Peyer's patch (tissue), 4 donors: ENCODE data around the gene BLOC1S2. TPM values are rescaled to one million over a fixed set of nuclear protein-coding genes. Genes with fewer than 3 reads are reported as not detected.
"Not testable (repeated sequence)": the region's sequence is repeated elsewhere in the genome, so short reads cannot be mapped to it uniquely, and the experiment has no call there.

Experiments
- DNase-seq, 3 donors: peaks; one replicate each; pipeline ENCODE4 v3.0.0-alpha.2; 2017 to 2019
- H3K27ac ChIP-seq, 4 donors: fragments of 200-600 bp; sonication (generic); one replicate each; pipeline ENCODE4 v1.5.1; 2016 to 2019
- H3K27me3 ChIP-seq, 2 donors: fragments of 200-600 bp; sonication (generic); one replicate each; pipeline ENCODE4 v1.5.1; 2019
- H3K36me3 ChIP-seq, 3 donors: fragments of 200-600 bp; sonication (generic); one replicate each; pipeline ENCODE4 v1.5.1; 2016 to 2019
- H3K4me1 ChIP-seq, 4 donors: fragments of 200-600 bp; sonication (generic); one replicate each; pipeline ENCODE4 v1.5.1; 2016 to 2019
- H3K4me3 ChIP-seq, 4 donors: fragments of 200-600 bp; sonication (generic); 1 replicate in 3 of 4; 2 replicates in 1 of 4; pipeline ENCODE4 v1.5.1; 2016 to 2019; ENCODE audit warnings: mild to moderate bottlenecking in 1 of 4
- H3K9me3 ChIP-seq, 4 donors: fragments of 200-600 bp; sonication (generic); one replicate each; pipeline ENCODE4 v1.5.1; 2016 to 2019; ENCODE audit warnings: mild to moderate bottlenecking in 1 of 4
- CTCF ChIP-seq, 6 experiments: fragments of 450-650 bp in 4 of 6; fragments of 200-600 bp in 2 of 6; sonication (generic) in 1 of 6; IDR thresholded peaks; one replicate each; pipeline ENCODE4 v1.5.1; 2017 to 2019; ENCODE audit warnings: antibody characterized with exemption in 6 of 6, mild to moderate bottlenecking in 3 of 6, moderate library complexity in 1 of 6
- POLR2A ChIP-seq, 2 donors: fragments of 450-650 bp; IDR thresholded peaks; one replicate each; pipeline ENCODE4 v1.5.1; 2017; ENCODE audit warnings: antibody characterized with exemption in 2 of 2, mild to moderate bottlenecking in 2 of 2, moderate library complexity in 2 of 2
- total RNA-seq, 4 donors: library from RNA; depleted of rRNA; stranded (reverse); fragments of >200 nt; gene quantifications; one replicate each; pipeline ENCODE4 v1.1.0, GENCODE V29; 2016

The BLOC1S2 gene
- total RNA-seq, 4 donors from 2014 or later: 7.5 to 17.9 (median 14.9) TPM

GRCh38 chr10:100288196-100288595, 1.7 kb upstream of the BLOC1S2 start:
- Histone ChIP-seq H3K9me3 (no peaks in the 10 kb centered on the region), H3K27me3 (no peaks in the 10 kb centered on the region), H3K4me3 (no peak overlapping the region), H3K4me1 (peaks cover 0 to 18% (median 5%) of the 10 kb centered on the region in 4 donors), H3K36me3 (no peaks in the 10 kb centered on the region), H3K27ac (no peak overlapping the region)
- no peak for DNase-seq
- no peak for TF ChIP-seq CTCF (IDR thresholded peaks at IDR 0.05)
- no peak for TF ChIP-seq POLR2A (IDR thresholded peaks at IDR 0.05)

GRCh38 chr10:100287756-100288155, 1.3 kb upstream of the BLOC1S2 start:
- H3K4me1 ChIP-seq: peaks cover 0 to 18% (median 5%) of the 10 kb centered on the region in 4 donors
- TF ChIP-seq CTCF (IDR thresholded peaks at IDR 0.05) (no peak), POLR2A (IDR thresholded peaks at IDR 0.05) (no peak)
- H3K4me3 ChIP-seq: no peak overlapping the region
- H3K27ac ChIP-seq: no peak overlapping the region
- H3K36me3 ChIP-seq: no peaks in the 10 kb centered on the region
- no peaks in the 10 kb centered on the region for H3K27me3 ChIP-seq
- no peaks in the 10 kb centered on the region for H3K9me3 ChIP-seq
- no peak for DNase-seq

- Histone ChIP-seq H3K27ac (peak overlapping the region; percentile 28 to 90 (median 79)), H3K4me3 (peak overlapping the region in 2 of 4 donors; percentile 83 to 90), H3K4me1 (peaks cover 0 to 18% (median 5%) of the 10 kb centered on the region in 4 donors)
- H3K27me3 ChIP-seq, DNase-seq, H3K36me3 ChIP-seq, H3K9me3 ChIP-seq: not testable (repeated sequence)
Measured at GRCh38 chr10:100285326-100285725, 1.2 kb downstream of the BLOC1S2 start.

- no peaks in the 10 kb centered on the region for H3K27me3 ChIP-seq
- H3K27ac ChIP-seq: no peak overlapping the region
- DNase-seq: no peak
- TF ChIP-seq POLR2A (IDR thresholded peaks at IDR 0.05): no peak
- no peak for TF ChIP-seq CTCF (IDR thresholded peaks at IDR 0.05)
- H3K4me1 ChIP-seq: peaks cover 0 to 18% (median 5%) of the 10 kb centered on the region in 4 donors
- no peaks in the 10 kb centered on the region for H3K9me3 ChIP-seq
- peaks cover 0 to 21% (median 0%) of the 10 kb centered on the region in 3 donors for H3K36me3 ChIP-seq
- H3K4me3 ChIP-seq: no peak overlapping the region
Measured at GRCh38 chr10:100282907-100283306, 3.6 kb downstream of the BLOC1S2 start.

GRCh38 chr10:100276971-100277370, 9.5 kb downstream of the BLOC1S2 start:
- not testable (repeated sequence) for DNase-seq, H3K4me3 ChIP-seq, H3K9me3 ChIP-seq, H3K27ac ChIP-seq, H3K27me3 ChIP-seq, H3K4me1 ChIP-seq
- peaks cover 0 to 21% (median 0%) of the 10 kb centered on the region in 3 donors for H3K36me3 ChIP-seq

GRCh38 chr10:100267239-100268104, 19.0 kb downstream of the BLOC1S2 start, which contains the start of gene CWF19L1:
Gene CWF19L1, minus strand, starts transcription at chr10:100267638. Its CDS starts 45 bp downstream, at chr10:100267593.
- Histone ChIP-seq H3K27ac (peak within 1 kb of the TSS; percentile 67 to 81 (median 80)), H3K9me3 (no peaks in the 10 kb centered on the region), H3K4me1 (peaks cover 0 to 13% (median 5%) of the 10 kb centered on the region in 4 donors), H3K4me3 (peak within 1 kb of the TSS; percentile 66 to 99 (median 84)), H3K27me3 (no peaks in the 10 kb centered on the region), H3K36me3 (no peaks in the 10 kb centered on the region)
- peak; percentile 79 to 93 (median 87) for DNase-seq
- TF ChIP-seq POLR2A (IDR thresholded peaks at IDR 0.05) (peak in 1 of 2 donors; percentile 54), CTCF (IDR thresholded peaks at IDR 0.05) (no peak)
